GM12878 (cell line): ENCODE data around the gene GPER1.

Experiments
- ATF7 ChIP-seq: fragments of 450-650 bp; IDR thresholded peaks from 2 replicates; pipeline ENCODE4 v1.6.1; 2016; ENCODE audit warnings: low read depth, mild to moderate bottlenecking
- BHLHE40 ChIP-seq, 2 experiments: fragments of 450-650 bp in 1 of 2; IDR thresholded peaks; 2 replicates each; pipeline ENCODE4 v1.6.1; 2011 to 2017; ENCODE audit warnings: low read depth in 2 of 2, borderline replicate concordance in 1 of 2, improper control_type of control experiment in 1 of 2, low read length in 1 of 2, mild to moderate bottlenecking in 1 of 2
- DPF2 ChIP-seq: fragments of 450-650 bp; IDR thresholded peaks from 2 replicates; pipeline ENCODE4 v1.6.1; 2017; ENCODE audit warnings: mild to moderate bottlenecking
- HCFC1 ChIP-seq: fragments of 150-350 bp; IDR thresholded peaks from 2 replicates; pipeline ENCODE4 v1.6.1; 2014; ENCODE audit warnings: low read length
- POLR2AphosphoS2 ChIP-seq: IDR thresholded peaks from 2 replicates; pipeline ENCODE4 v1.6.1; 2011; ENCODE audit warnings: low read depth, mild to moderate bottlenecking, low read length, improper control_type of control experiment, moderate library complexity
- RAD21 ChIP-seq: IDR thresholded peaks from 2 replicates; pipeline ENCODE4 v1.6.1; 2011; ENCODE audit warnings: mild to moderate bottlenecking, low read depth, low read length, moderate library complexity; ENCODE audit not compliant: insufficient read depth
- SIN3A ChIP-seq: IDR thresholded peaks from 2 replicates; pipeline ENCODE4 v1.6.1; 2012; ENCODE audit warnings: low read depth, low read length, improper control_type of control experiment
- SMAD5 ChIP-seq: IDR thresholded peaks from 2 replicates; pipeline ENCODE4 v1.6.1; 2016; ENCODE audit warnings: antibody characterized with exemption, low read depth
- SP1 ChIP-seq: IDR thresholded peaks from one replicate; pipeline ENCODE4 v1.6.1; 2011; ENCODE audit warnings: low read depth, low read length
- TCF3 ChIP-seq: IDR thresholded peaks from 2 replicates; pipeline ENCODE4 v1.6.1; 2012; ENCODE audit warnings: low read depth, mild to moderate bottlenecking, low read length, borderline replicate concordance; ENCODE audit not compliant: insufficient read depth
- TCF7 ChIP-seq: IDR thresholded peaks from 2 replicates; pipeline ENCODE4 v1.6.1; 2014; ENCODE audit warnings: antibody characterized with exemption, borderline replicate concordance
- YY1 ChIP-seq: IDR thresholded peaks from 2 replicates; pipeline ENCODE4 v1.6.1; 2011; ENCODE audit warnings: low read depth, mild to moderate bottlenecking, low read length
- ZZZ3 ChIP-seq: IDR thresholded peaks from 2 replicates; pipeline ENCODE4 v1.6.1; 2011; ENCODE audit warnings: low read depth; ENCODE audit not compliant: control insufficient read depth, insufficient read length
- TF ChIP-seq, protein P1 (sequence below), 3 experiments: IDR thresholded peaks in 2 of 3; conservative IDR thresholded peaks in 1 of 3; 2 replicates each; pipeline ENCODE4 v1.5.1; 2011; ENCODE audit warnings: low read depth in 3 of 3, low read length in 3 of 3, mild to moderate bottlenecking in 3 of 3, control low read depth in 2 of 3, moderate library complexity in 2 of 3, inconsistent platforms in 1 of 3, mixed read lengths in 1 of 3; ENCODE audit not compliant: control insufficient read depth in 2 of 3, insufficient read depth in 1 of 3; ENCODE audit errors: extremely low read depth in 1 of 3

DNA sequence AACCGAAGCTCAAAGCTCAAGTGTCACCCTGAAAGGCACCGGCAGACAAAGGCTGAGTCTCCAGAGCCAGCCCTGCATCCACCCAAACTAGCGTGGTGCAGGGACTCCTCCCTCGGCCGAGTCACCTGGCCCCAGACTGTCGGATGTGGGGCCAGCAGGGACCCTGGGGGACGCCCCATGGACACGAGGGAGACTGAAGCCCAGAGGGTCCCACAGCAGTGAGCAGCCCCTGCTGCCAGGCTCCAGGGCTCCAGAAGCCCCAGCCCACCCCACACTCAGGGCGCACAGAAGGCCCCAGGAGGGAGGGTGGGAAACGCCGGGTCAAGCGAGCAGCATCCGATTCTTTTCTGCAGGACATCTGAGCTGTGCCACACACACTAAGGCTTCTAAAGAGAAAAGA lies 23.3 kb upstream of the GPER1 start:
- TF ChIP-seq RAD21 (no peak), SMAD5 (no peak), ATF7 (no peak), HCFC1 (no peak), POLR2AphosphoS2 (no peak), SP1 (no peak), SIN3A (no peak), TCF7 (no peak), DPF2 (no peak), YY1 (no peak), ZZZ3 (no peak), TCF3 (no peak), BHLHE40 (IDR thresholded peaks at IDR 0.05; ENCODE audit: borderline replicate concordance in 1 of 2, low read depth in 2 of 2, low read length in 1 of 2) (no peak)
- TF ChIP-seq, protein P1, sequence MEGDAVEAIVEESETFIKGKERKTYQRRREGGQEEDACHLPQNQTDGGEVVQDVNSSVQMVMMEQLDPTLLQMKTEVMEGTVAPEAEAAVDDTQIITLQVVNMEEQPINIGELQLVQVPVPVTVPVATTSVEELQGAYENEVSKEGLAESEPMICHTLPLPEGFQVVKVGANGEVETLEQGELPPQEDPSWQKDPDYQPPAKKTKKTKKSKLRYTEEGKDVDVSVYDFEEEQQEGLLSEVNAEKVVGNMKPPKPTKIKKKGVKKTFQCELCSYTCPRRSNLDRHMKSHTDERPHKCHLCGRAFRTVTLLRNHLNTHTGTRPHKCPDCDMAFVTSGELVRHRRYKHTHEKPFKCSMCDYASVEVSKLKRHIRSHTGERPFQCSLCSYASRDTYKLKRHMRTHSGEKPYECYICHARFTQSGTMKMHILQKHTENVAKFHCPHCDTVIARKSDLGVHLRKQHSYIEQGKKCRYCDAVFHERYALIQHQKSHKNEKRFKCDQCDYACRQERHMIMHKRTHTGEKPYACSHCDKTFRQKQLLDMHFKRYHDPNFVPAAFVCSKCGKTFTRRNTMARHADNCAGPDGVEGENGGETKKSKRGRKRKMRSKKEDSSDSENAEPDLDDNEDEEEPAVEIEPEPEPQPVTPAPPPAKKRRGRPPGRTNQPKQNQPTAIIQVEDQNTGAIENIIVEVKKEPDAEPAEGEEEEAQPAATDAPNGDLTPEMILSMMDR (IDR thresholded peaks at IDR 0.05 in 2 of 3, conservative IDR thresholded peaks at IDR 0.05 in 1 of 3; ENCODE audit: control insufficient read depth in 2 of 3, extremely low read depth in 1 of 3, insufficient read depth in 1 of 3, low read depth in 3 of 3, low read length in 3 of 3), result no peak
